ENCODE measurements around the gene LPCAT3.

The LPCAT3 gene

GRCh38 chr12:6959805-6960592 lies 58.3 kb downstream of the LPCAT3 start:
- Histone ChIP-seq H3K36me3 (ENCODE audit: control insufficient read depth, insufficient read depth, low read length) (no peaks in the 10 kb centered on the region), H3K9me3 (ENCODE audit: control insufficient read depth, low read length) (no peaks in the 10 kb centered on the region), H3K79me2 (peaks cover 18% of the 10 kb centered on the region), H3K9ac (no peak overlapping the region), H3K4me1 (peaks cover 29% of the 10 kb centered on the region), H3K4me2 (ENCODE audit: low read length) (no peak overlapping the region), H3K4me3 (ENCODE audit: low read depth, low read length) (no peak overlapping the region), H3K27me3 (ENCODE audit: control insufficient read depth, insufficient read depth, low read length) (no peaks in the 10 kb centered on the region), H3K27ac (peak overlapping the region; percentile 51), H2AFZ (no peak overlapping the region)
- no peak for TF ChIP-seq CTCF (IDR thresholded peaks at IDR 0.05)

- Histone ChIP-seq H3K4me2 (ENCODE audit: low read length) (peak overlapping the region; percentile 8), H3K27ac (peak overlapping the region; percentile 51), H3K79me2 (peaks cover 11% of the 10 kb centered on the region), H3K9me3 (ENCODE audit: control insufficient read depth, low read length) (no peaks in the 10 kb centered on the region), H3K27me3 (ENCODE audit: control insufficient read depth, insufficient read depth, low read length) (no peaks in the 10 kb centered on the region), H3K9ac (no peak overlapping the region), H3K36me3 (ENCODE audit: control insufficient read depth, insufficient read depth, low read length) (no peaks in the 10 kb centered on the region), H3K4me1 (peaks cover 21% of the 10 kb centered on the region), H2AFZ (no peak overlapping the region), H3K4me3 (ENCODE audit: low read depth, low read length) (no peak overlapping the region)
- TF ChIP-seq CTCF (IDR thresholded peaks at IDR 0.05), result no peak
Observed at GRCh38 chr12:6959058-6959804, 59.0 kb downstream of the LPCAT3 start.

- Histone ChIP-seq H3K4me1 (peaks cover 21% of the 10 kb centered on the region), H3K9me3 (ENCODE audit: control insufficient read depth, low read length) (no peaks in the 10 kb centered on the region), H3K9ac (no peak overlapping the region), H2AFZ (no peak overlapping the region), H3K27me3 (ENCODE audit: control insufficient read depth, insufficient read depth, low read length) (no peaks in the 10 kb centered on the region), H3K36me3 (ENCODE audit: control insufficient read depth, insufficient read depth, low read length) (no peaks in the 10 kb centered on the region), H3K4me3 (ENCODE audit: low read depth, low read length) (no peak overlapping the region), H3K27ac (peak overlapping the region; percentile 51), H3K79me2 (peaks cover 5% of the 10 kb centered on the region), H3K4me2 (ENCODE audit: low read length) (no peak overlapping the region)
- TF ChIP-seq CTCF (IDR thresholded peaks at IDR 0.05), result no peak
Observed at GRCh38 chr12:6958609-6959057, 59.6 kb downstream of the LPCAT3 start.

GRCh38 chr12:6957741-6958608 lies 60.3 kb downstream of the LPCAT3 start:
- Histone ChIP-seq H3K27ac (peak overlapping the region; percentile 51), H3K4me1 (peaks cover 21% of the 10 kb centered on the region), H3K27me3 (ENCODE audit: control insufficient read depth, insufficient read depth, low read length) (no peaks in the 10 kb centered on the region)

More at GRCh38 chr12:6957741-6958608, 60.3 kb downstream of the LPCAT3 start:
- Histone ChIP-seq H3K9me3 (ENCODE audit: control insufficient read depth, low read length) (no peaks in the 10 kb centered on the region), H2AFZ (no peak overlapping the region), H3K4me2 (ENCODE audit: low read length) (no peak overlapping the region), H3K79me2 (no peaks in the 10 kb centered on the region), H3K4me3 (ENCODE audit: low read depth, low read length) (no peak overlapping the region), H3K9ac (no peak overlapping the region), H3K36me3 (ENCODE audit: control insufficient read depth, insufficient read depth, low read length) (no peaks in the 10 kb centered on the region)
- TF ChIP-seq CTCF (IDR thresholded peaks at IDR 0.05), result no peak
